Fibroblast of lung (primary cell): Measurements from ENCODE around the gene IRF9. TPM values are rescaled to one million over a fixed set of nuclear protein-coding genes. Genes with fewer than 3 reads are reported as not detected.

Experiments used
- DNase-seq, 2 donors: peaks; one replicate each; pipeline versions ENCODE4 v3.0.0 to v3.0.0-alpha.2; 2010; ENCODE audit warnings: low read depth in 2 of 2
- H2AFZ ChIP-seq: 2 replicates; pipeline ENCODE4 v1.5.1; 2012; ENCODE audit warnings: low read length, control low read depth, inconsistent platforms
- H3K27ac ChIP-seq: 2 replicates; pipeline ENCODE4 v1.5.1; 2011; ENCODE audit warnings: low read length, control low read depth; ENCODE audit not compliant: insufficient read depth
- H3K27me3 ChIP-seq: 2 replicates; pipeline ENCODE4 v1.5.1; 2011; ENCODE audit warnings: mild to moderate bottlenecking, low read length; ENCODE audit not compliant: control insufficient read depth, insufficient read depth
- H3K36me3 ChIP-seq: 2 replicates; pipeline ENCODE4 v1.5.1; 2011; ENCODE audit warnings: low read length; ENCODE audit not compliant: control insufficient read depth, insufficient read depth
- H3K4me1 ChIP-seq: 2 replicates; pipeline ENCODE4 v1.5.1; 2011; ENCODE audit warnings: low read length; ENCODE audit not compliant: control insufficient read depth, insufficient read depth; ENCODE audit errors: extremely low read depth
- H3K4me2 ChIP-seq: 2 replicates; pipeline ENCODE4 v1.5.1; 2011; ENCODE audit warnings: low read length, control low read depth; ENCODE audit not compliant: insufficient read depth; ENCODE audit errors: extremely low read depth
- H3K4me3 ChIP-seq, 4 experiments: fragments of 200-600 bp in 1 of 4; sonication (generic) in 1 of 4; replicated peaks in 1 of 4; 2 replicates each; pipeline ENCODE4 v1.5.1; 2011 to 2016; ENCODE audit warnings: low read length in 4 of 4, low read depth in 3 of 4, mild to moderate bottlenecking in 3 of 4, control low read depth in 2 of 4, inconsistent platforms in 1 of 4, mixed read lengths in 1 of 4; ENCODE audit not compliant: insufficient read depth in 1 of 4; ENCODE audit errors: control extremely low read depth in 1 of 4
- H3K79me2 ChIP-seq: 2 replicates; pipeline ENCODE4 v1.5.1; 2012; ENCODE audit warnings: mild to moderate bottlenecking, low read length, inconsistent platforms; ENCODE audit not compliant: control insufficient read depth, insufficient read depth
- H3K9ac ChIP-seq: 2 replicates; pipeline ENCODE4 v1.5.1; 2011; ENCODE audit warnings: mild to moderate bottlenecking, low read length, control low read depth; ENCODE audit not compliant: insufficient read depth
- H3K9me3 ChIP-seq: 2 replicates; pipeline ENCODE4 v1.5.1; 2012; ENCODE audit warnings: low read depth, low read length; ENCODE audit not compliant: control insufficient read depth, insufficient read depth
- H4K20me1 ChIP-seq: 2 replicates; pipeline ENCODE4 v1.5.1; 2011; ENCODE audit warnings: low read length; ENCODE audit not compliant: control insufficient read depth, insufficient read depth; ENCODE audit errors: extremely low read depth
- EZH2 ChIP-seq: IDR thresholded peaks from 2 replicates; pipeline ENCODE4 v1.5.1; 2012; ENCODE audit warnings: low read length, control low read depth, mild to moderate bottlenecking; ENCODE audit errors: missing control alignments
- polyA plus RNA-seq, 2 donors: library from polyadenylated mRNA; depleted of rRNA in 1 of 2; stranded (reverse) in 1 of 2; unstranded in 1 of 2; fragments of >200 nt; gene quantifications; 2 replicates each; pipeline ENCODE4 v1.2.1, GENCODE V29; 2011 to 2012; ENCODE audit warnings: missing spikeins in 1 of 2
- total RNA-seq: library from RNA; depleted of rRNA; stranded (reverse); fragments of >200 nt; gene quantifications from 2 replicates; pipeline ENCODE4 v1.2.1, GENCODE V29; 2014
- TF ChIP-seq, protein P1 (sequence below), 2 donors: IDR thresholded peaks in 1 of 2; conservative IDR thresholded peaks in 1 of 2; 1 replicate in 1 of 2; 2 replicates in 1 of 2; pipeline ENCODE4 v1.5.1; 2011 to 2012; ENCODE audit warnings: low read length in 2 of 2, control low read depth in 1 of 2, inconsistent platforms in 1 of 2, low read depth in 1 of 2, mild to moderate bottlenecking in 1 of 2

The IRF9 gene
- total and polyA plus RNA-seq, 2 donors (not counting 1 experiment from before 2014, with no cell fraction given): 79.9 to 142 TPM

DNA sequence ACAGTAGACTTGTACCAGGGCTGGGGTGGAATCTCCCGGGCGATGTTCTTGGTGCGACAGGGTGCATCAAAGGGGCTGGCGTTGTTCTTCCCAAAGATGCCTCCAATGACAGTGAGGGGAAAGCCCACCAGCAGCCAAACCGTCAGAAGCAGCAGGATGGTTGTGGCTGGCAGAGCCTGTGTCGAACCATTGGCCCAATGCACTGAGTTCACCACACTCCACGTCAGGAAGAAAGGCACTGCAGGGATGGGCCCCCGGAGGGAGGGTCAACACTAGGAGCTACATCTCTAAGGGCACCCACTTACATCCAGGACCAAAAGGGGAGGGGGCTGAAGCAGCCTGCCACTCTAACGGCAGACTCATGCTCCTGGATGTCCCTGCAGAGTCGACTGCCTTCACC lies 29.4 kb downstream of the IRF9 start:
- H3K27me3 ChIP-seq: no peaks in the 10 kb centered on the region
- H3K4me3 ChIP-seq: no peak overlapping the region
- no peaks in the 10 kb centered on the region for H3K9me3 ChIP-seq
- H3K9ac ChIP-seq: no peak overlapping the region
- H3K27ac ChIP-seq: no peak overlapping the region
- peaks cover 4% of the 10 kb centered on the region for H3K4me1 ChIP-seq
- H3K79me2 ChIP-seq: peaks cover 25% of the 10 kb centered on the region
- TF ChIP-seq, protein P1, sequence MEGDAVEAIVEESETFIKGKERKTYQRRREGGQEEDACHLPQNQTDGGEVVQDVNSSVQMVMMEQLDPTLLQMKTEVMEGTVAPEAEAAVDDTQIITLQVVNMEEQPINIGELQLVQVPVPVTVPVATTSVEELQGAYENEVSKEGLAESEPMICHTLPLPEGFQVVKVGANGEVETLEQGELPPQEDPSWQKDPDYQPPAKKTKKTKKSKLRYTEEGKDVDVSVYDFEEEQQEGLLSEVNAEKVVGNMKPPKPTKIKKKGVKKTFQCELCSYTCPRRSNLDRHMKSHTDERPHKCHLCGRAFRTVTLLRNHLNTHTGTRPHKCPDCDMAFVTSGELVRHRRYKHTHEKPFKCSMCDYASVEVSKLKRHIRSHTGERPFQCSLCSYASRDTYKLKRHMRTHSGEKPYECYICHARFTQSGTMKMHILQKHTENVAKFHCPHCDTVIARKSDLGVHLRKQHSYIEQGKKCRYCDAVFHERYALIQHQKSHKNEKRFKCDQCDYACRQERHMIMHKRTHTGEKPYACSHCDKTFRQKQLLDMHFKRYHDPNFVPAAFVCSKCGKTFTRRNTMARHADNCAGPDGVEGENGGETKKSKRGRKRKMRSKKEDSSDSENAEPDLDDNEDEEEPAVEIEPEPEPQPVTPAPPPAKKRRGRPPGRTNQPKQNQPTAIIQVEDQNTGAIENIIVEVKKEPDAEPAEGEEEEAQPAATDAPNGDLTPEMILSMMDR (conservative IDR thresholded peaks at IDR 0.05 in 1 of 2, IDR thresholded peaks at IDR 0.05 in 1 of 2; ENCODE audit: low read depth in 1 of 2, low read length in 2 of 2): no peak
- TF ChIP-seq EZH2: no peak
- H3K4me2 ChIP-seq: no peak overlapping the region
- H3K36me3 ChIP-seq: peaks cover 17% of the 10 kb centered on the region
- H2AFZ ChIP-seq: no peak overlapping the region
- no peaks in the 10 kb centered on the region for H4K20me1 ChIP-seq
- no peak for DNase-seq

DNA sequence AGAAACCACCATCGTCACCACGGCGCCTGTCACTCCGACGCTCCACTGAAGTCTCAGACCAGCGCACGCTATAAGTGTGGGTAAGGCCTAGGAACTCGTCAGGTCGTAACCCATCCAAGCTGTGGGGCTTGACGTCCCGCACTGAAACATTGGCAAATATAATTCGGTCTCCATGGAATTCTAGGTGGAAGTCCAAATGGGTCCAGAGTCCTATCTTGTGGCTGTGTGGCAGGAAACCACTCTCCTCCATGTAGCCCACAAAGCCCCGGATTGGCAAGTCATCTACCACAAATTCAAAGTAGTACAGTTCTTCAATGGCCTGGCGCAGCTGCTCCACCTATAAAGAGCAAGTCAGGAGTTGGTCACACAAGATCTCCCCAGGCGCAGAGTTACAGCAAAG lies 31.9 kb downstream of the IRF9 start:
- Histone ChIP-seq H2AFZ (no peak overlapping the region), H3K4me3 (no peak overlapping the region), H3K27me3 (no peaks in the 10 kb centered on the region), H3K79me2 (peaks cover 29% of the 10 kb centered on the region), H3K4me2 (no peak overlapping the region), H3K27ac (no peak overlapping the region), H4K20me1 (no peaks in the 10 kb centered on the region), H3K9me3 (no peaks in the 10 kb centered on the region), H3K9ac (no peak overlapping the region), H3K4me1 (peaks cover 1% of the 10 kb centered on the region), H3K36me3 (peaks cover 15% of the 10 kb centered on the region)
- TF ChIP-seq, protein P1 (conservative IDR thresholded peaks at IDR 0.05 in 1 of 2, IDR thresholded peaks at IDR 0.05 in 1 of 2; ENCODE audit: low read depth in 1 of 2, low read length in 2 of 2): no peak
- TF ChIP-seq EZH2: no peak
- no peak for DNase-seq

- peaks cover 15% of the 10 kb centered on the region for H3K36me3 ChIP-seq
- no peaks in the 10 kb centered on the region for H3K9me3 ChIP-seq
- no peak for DNase-seq
- H4K20me1 ChIP-seq: no peaks in the 10 kb centered on the region
- no peak overlapping the region for H3K27ac ChIP-seq
- peak overlapping the region; percentile 73 to 93 (median 81) for H3K4me3 ChIP-seq
- H3K79me2 ChIP-seq: peaks cover 29% of the 10 kb centered on the region
- H2AFZ ChIP-seq: no peak overlapping the region
- no peaks in the 10 kb centered on the region for H3K27me3 ChIP-seq
- no peak for TF ChIP-seq EZH2
- TF ChIP-seq, protein P1 (conservative IDR thresholded peaks at IDR 0.05 in 1 of 2, IDR thresholded peaks at IDR 0.05 in 1 of 2; ENCODE audit: low read depth in 1 of 2, low read length in 2 of 2): no peak
- no peak overlapping the region for H3K9ac ChIP-seq
- no peaks in the 10 kb centered on the region for H3K4me1 ChIP-seq
- peak overlapping the region; percentile 74 for H3K4me2 ChIP-seq
Measured at GRCh38 chr14:24194186-24194872, 33.3 kb downstream of the IRF9 start.
